GM18909 (cell line): Measurements from ENCODE around the gene PAIP2B.
"Not testable (repeated sequence)": the region's sequence is repeated elsewhere in the genome, so short reads cannot be mapped to it uniquely, and the experiment has no call there.

Experiments
- ATAC-seq: cut with Tn5 transposase; IDR thresholded peaks from one replicate; pipeline ENCODE4 v1.9.1; 2021; ENCODE audit warnings: mild to moderate bottlenecking; ENCODE audit not compliant: unreplicated experiment, poor library complexity

PAIP2B gene, protein sequence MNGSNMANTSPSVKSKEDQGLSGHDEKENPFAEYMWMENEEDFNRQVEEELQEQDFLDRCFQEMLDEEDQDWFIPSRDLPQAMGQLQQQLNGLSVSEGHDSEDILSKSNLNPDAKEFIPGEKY

DNA sequence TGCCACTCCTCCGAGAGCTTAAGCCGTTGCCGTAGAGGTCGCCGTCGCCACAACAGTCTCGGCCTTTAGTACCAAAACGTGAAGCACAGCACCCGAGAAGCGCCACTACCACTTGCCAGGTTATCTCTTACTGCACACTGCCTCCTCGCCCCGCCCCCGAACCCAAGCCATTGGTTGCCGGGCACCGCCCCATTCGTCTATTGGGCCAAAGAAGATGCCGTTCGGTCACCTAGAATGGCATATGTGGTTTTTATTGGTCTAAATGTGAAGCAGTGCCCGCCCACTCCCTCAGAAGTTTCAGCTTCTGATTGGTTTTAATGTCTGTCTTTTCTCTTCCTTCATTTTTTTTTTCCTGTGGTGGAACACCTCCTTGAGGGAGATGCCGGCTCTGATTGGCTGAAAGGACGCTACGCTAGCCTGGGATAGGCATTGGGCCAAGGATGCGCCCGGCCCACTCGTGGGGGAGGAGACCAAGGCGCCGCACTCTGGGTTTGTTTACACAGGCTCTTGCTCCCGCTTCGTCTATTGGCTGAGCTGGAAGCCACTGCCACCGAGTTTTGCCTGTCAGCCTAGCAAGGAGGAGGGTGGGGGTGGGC is at the start of gene PAIP2B:
PAIP2B (minus strand) TSS at position 139 of the 596 bp plus-strand sequence. CDS start 24,514 bp downstream, outside the sequence.
- ATAC-seq = peak; percentile 97

DNA sequence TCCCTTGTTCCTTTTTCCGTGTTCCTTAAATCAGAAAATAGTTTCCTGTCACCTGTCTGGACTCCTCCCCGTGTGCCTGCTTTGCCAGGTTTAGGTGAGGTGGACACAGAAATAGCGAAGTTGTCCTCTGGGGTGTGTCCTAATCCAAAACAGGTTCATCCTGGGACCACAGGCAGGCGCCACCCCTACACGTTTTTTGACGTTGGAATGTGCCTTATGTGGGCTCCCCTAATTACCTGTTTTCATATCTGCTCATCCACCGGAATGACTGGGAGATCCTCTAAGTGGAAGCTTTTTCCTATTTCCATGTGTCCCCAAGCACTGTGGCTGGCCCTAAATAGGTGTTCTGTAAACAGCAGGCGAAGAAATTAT is 49.0 kb upstream of the PAIP2B start:
- ATAC-seq = peak; percentile 11

DNA sequence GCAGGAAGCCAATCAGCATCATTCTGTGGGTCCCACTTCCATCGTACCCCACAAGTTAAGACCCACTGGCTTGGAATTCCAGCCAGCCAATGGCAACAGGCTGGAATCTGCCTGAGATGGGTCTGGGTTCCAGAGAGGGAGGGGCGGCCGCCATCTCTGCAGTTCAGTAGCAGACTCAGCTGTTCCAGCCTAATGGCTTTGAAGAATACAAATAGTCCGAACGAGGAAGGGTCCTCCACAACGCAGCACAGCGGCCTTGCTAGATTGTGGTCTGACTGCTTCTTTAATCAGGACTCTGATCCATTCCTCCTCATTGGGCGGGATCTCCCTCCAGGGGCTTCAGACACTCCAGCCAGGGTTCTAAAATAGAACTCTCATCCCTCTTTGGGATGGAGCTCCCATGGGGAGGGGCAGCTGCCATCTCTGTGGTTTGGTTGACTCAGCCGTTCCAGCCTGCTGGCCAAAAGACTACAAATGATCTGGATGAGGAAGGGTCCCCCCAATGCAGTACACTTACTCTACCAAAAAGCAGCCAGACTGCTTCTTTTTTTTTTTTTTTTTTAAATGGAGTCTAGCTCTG is 42.7 kb upstream of the PAIP2B start:
- no peak for ATAC-seq

DNA sequence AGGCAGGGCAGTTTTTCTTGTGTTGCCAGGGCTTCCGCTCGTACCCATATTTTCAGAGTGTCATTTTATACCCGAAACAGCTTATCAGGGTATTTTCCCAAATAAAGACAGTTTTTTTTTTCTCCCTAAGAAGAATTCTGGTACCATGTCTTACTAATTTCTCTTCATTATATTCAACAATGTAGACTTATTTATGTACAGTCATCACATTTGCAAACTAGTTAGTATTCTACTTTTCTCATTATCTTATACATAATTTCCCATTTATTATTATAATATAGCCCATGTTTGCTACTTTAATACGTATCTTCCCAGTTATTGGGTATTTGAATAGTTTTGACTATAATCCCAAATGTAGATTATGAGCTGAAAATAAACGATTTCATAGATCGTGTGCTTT is 36.5 kb upstream of the PAIP2B start:
- no peak for ATAC-seq

DNA sequence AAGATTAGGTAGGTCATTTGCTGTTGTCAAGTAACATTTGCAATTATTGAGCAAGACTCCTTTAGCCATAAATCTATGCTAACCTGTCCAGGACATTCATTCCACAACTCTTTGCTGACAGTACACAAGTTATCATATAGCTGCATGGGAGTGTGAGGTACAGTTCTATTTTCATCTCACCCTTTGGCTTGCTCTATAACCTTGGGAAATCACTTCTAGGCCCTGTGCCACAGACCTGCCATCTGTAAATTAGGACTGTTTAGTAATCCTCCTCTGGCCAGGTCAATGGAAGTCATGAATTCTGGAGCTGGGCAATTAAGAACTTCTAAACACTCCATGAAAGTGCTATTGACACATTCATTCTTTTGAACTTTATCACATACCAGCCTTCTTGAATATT is 34.6 kb upstream of the PAIP2B start:
- ATAC-seq = no peak

DNA sequence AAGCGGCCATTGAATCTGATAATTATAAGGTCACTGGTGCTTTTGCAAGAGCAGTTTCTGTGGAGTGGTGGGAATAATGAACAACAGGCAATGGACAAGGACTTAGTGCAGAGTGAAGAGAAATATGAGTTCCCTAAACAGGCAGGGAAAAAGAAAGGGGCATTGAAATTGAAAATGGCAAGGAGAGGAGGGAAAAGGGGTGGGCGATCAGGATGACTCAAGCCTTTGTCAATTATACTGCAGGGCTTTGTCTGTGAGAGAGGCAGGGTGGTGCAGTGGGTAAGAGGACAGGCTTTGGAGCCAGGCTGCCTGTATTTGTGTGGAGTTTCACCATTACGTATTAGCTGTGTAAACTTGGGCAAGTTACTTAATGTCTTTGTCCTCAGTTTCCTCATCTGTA is 29.5 kb upstream of the PAIP2B start:
- no peak for ATAC-seq

DNA sequence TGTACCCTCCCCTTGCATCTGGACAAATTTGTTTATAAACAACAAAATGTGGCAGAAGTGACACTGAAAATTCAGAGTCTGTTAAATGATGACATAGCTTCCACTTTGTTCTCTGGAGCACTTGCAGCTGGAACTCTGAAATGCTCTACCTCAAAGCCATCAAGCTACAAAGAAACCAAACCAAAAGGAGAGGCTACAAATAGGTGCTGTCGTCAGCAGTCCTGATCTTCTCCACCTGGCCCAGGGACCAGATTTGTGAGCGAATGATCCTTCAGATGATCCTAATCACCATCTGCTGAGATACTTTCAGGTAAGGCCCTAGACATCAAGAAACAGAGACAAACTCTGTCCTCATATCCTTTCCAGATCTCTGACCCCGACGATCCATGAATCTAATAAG is 27.9 kb upstream of the PAIP2B start:
- ATAC-seq = no peak

DNA sequence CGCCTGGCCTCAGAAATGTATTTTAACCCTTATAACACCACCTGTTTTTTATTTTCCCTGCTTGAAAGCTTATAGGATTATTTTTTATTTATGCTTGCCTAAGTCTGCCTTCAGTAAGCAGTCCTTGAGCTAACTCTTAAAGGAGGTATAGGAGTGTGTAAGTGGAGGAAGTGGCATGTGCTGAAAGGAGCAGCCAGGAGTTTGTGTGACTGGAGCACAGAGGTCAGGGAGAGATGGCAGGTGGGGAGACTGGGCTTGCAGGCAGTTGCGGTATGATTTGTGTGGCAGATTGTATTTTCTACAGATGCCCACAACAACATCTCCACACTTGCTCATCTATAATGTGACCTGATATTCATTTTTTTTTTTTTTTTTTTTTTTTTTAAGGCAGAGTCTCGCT is 27.2 kb upstream of the PAIP2B start:
- ATAC-seq = no peak

DNA sequence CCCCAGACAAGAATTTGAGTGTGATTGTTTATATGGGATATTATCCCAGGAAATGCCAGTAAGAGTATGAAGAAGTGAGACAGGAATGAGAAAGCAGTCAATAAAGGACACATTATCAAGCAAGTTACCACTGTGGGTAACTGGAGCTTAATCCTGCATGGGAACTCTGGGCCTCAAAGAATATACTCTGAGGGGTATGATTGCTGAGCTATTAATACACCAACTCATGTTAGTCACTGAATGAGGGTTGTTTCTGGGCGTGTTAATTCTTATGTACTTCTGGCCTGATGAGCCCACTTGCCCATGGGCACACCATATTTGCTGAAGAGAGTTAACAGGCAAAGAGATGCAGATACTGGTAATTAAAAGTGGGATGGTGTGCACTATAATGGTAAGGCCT is 26.6 kb upstream of the PAIP2B start:
- no peak for ATAC-seq

DNA sequence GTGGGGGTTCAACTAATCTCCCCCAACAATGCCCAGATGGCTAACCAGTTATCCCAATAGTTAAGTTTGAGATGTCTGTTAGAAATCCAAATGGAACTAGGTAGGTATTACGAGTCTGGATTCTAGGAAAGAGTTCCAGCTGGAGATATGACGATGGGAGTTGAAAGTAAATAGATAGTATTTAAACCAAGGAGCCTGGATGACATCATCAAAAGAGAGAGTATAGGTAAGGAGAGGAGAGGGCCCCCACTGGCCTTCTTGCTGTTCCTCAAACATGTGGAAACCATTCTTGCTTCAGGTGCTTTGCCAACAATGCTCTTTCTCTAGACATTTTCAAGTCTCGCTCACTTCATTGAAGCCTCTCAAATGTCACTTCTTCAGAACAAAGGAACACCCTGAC is 26.0 kb upstream of the PAIP2B start:
- ATAC-seq = no peak

DNA sequence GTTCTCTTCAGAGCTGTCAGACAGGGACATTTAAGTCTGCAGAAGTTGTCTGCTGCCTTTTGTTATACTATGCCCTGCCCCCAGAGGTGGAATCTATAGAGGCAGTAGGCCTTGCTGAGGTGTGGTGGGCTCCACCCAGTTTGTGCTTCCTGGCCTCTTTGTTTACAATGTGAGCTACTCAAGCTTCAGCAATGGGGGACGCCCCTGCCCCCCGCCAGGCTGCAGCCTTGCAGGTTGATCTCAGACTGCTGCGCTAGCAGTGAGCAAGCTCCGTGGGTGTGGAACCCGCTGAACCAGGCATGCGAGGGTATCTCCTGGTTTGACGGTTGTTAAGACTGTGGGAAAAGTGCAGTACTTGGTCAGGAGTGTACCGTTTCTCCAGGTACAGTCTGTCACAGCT is 24.0 kb upstream of the PAIP2B start:
- ATAC-seq = no peak

DNA sequence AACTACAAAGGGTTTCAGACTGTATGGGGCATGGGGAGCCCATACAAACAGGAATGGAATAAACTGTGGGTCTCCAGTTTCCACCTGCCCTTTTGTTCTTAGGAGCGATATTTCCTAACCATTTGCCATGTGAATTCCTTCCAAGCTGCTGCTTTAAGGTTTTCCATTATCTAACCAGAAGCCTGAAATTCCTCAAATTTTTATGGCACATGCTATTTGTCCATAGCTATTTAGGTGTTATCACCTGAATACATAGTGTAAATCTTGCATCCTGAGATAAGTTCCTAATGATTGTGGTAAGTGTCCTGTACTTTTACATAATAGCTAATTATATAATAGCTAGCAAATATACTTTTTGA is 17.4 kb upstream of the PAIP2B start:
- no peak for ATAC-seq

DNA sequence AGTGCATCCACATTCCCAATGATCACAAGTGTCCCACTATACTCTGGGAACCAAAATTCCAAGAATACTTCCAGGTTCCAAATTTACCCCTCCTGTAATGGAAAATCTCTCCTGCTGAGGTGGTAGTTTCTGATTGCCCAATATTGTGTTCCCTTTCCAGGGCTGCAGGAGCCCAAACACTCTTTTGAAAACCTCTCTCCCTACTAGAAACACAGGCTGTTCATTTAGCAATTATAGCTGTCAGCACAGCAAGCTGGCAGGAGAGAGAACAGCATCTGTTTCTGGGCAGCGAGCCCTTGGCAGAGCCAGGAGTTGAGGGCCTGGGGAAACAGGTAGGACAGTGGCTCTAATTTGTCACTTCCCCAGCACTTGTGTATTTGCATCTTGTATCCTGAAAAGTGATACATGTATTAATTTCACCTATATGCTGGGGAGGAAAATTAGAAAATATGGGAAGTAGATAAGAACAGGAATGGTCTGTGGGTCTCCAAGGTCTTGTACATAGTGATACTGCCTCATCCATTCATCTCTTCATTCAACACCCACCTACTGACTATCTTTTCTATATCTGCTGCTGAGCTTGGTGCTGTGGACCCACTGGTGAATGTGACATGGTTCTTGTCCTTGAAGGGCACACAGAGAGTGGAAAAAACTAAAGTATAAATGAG is 16.9 kb upstream of the PAIP2B start:
- ATAC-seq = no peak

DNA sequence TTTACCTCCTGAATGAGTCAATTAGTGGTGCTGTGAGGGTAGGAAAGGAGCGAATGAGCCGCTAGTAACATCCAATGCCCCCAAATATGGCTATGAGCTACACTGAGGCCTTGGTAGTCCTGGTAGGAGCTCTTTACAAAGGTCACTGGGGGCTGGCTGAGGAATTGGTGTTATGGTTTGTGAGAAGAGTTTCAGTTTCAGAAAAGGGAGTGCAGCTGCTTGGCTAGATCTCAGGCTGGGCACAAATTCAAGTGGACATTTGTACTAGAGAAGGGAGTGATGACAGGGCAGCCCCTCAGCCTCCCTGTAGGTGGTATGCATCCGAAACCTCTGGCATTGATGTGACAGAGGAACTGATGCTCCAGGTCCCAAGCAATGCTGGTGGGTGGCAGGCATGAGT is 13.9 kb upstream of the PAIP2B start:
- no peak for ATAC-seq

DNA sequence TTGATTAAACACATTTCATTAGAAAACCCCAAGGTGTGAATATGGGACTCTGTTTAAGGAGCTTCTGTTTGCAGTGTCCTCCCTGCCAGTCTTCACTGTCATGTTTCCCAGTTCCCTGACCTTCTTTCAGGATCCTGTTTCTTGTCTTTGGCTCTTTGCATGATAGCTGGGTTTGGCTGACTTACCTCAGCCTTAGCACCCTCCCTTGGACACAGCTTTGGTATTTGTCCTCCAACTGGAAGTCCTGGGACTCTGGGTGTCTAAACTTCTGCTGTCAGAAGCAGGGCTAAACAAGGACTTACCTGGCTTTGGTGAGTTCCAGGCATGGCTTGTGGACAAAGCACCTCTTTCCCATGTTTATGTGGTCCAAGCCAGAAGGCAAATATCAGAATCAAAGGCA is 11.2 kb upstream of the PAIP2B start:
- no peak for ATAC-seq

DNA sequence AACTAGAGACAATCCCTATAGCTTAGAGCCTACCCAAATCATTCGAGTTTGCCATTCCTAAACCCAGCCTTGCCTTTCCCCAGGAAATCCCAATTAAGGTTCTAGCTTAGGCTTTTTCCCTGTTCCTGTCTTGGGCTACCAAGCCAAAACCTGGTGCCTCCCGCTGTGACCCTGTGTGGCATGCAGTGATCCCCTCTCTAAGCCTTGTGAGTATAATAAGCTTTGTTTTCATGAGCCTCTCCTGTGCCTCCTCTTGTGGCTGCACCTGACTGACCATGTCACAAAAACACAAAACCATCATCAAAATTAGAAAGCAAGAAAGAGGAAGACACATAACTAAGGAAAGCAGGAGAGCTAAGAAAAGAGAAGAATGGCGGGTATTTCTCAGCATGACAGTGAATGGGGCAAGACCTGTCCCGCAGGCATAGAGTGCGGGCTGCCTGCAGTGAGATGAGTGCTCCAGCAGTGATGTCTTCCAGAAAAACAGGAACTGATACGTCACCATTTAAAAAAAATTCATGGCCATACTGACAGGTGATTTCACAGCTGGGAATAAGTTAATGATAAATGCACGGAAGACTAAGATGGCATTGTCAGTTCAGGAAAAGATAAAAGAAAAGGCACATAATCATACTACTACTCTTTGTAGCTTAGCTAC is 9.2 kb upstream of the PAIP2B start:
- no peak for ATAC-seq

DNA sequence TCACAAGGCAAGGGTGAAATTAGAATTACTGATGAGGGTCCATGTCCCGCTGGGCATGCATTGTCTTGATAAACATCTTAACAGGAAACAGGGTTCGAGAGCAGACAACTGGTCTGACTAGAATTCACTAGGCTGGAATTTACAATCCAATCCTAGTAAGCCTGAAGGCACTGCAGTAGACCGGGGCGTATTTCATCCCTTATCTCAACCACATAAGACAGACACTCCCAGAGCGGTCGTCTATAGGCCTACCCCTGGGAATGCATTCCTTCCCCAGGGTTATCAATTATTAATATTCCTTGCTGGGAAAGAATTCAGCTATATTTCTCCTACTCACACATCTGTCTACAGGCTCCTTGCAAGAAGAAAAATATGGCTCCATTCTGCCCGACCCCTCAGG is 6.2 kb upstream of the PAIP2B start:
- ATAC-seq = not testable (repeated sequence)

DNA sequence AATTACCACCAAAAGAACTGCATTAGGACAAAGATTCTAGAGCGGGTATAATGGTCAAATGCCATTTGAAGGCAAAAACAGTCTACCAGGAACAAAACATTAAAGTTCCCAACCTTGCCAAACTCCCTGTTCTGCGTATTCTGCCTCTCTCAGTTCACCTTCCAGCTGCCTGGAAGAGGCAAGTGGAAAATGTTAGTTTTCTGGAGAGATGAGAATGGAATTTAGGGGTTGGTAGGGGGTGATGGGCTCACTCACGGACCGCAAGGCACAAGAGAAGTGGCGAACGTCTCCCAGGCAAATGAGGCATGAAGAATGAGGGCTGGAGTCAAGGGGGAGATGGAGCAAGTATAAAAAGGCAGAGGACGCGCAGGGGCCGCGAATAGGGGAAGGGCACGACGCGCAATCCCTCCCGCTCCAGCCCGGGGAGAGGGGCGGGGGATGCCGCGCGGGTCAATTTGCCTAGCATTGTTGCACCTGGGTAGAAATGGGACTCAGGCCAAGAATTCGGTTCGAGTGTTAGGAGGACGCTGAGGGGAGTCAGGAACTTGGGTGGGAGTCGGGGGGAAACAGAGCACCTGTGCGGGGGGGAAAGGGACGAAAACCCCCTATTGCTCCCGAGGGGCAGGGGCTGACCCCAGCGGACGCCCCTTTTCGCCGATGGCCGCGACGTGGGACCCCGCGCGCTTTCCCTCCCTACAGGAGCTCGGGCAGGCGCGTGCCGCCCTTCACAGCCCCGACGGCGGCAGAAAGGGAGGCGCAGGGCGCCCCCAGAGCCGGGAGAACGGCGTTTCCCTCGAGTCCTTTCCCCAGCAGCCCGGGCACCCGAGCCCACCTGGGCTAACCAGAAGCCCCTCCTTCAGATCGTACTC is 573 bp downstream of the PAIP2B start:
- ATAC-seq = peak; percentile 11

DNA sequence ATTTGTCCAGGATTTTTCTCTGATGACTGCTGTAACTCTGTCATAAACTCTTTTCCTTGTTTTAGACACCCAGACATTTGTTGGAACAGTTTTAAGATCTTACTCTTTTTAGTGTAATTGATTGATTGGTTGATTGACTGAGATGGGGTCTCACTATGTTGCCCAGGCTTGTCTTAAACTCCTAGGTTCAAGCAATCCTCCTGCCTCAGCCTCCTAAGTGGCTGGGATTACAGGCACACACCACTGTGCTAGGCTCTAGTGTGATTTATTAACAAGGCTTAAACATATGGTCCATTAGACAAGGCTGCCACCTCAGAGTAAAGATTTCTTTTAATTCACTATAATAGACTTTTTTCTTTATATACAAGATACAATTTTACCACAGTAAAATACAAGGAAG is 2.0 kb downstream of the PAIP2B start:
- no peak for ATAC-seq

DNA sequence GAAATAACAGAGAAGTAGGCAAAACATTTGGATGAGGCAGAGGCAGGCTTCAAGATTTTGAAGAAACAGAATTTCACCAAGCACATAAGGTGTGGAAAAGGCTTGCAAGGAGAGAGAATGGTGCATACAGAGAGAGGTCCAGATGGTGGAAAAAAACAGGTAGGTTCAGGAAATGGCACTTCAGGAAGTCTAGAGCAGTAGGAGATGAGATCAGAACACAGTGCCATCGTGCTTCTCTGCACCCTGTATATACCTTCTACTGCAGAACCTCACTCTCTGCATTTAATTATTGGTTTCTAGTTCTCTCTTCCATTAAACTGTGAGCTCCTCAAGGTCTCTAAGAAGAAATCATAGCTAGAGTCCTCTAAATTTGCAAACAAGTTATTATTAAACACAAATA is 2.4 kb downstream of the PAIP2B start:
- no peak for ATAC-seq
